HepG2 (cell line): ENCODE measurements around the gene LIMD2. TPM values are rescaled to one million over a fixed set of nuclear protein-coding genes. Genes with fewer than 3 reads are reported as not detected.
A peak's percentile ranks its signal among the peaks of the same experiment; 100 is the strongest.

Experiments used
- ATF5 ChIP-seq: sonication (generic); formaldehyde crosslinking; IDR thresholded peaks from 2 replicates; pipeline ENCODE4 v1.4.0; 2020; ENCODE audit warnings: mild to moderate bottlenecking, low read depth, missing genetic modification reagents
- DBP ChIP-seq: sonication (generic); formaldehyde crosslinking; IDR thresholded peaks from 2 replicates; pipeline ENCODE4 v1.4.0; 2020; ENCODE audit warnings: missing genetic modification reagents; ENCODE audit errors: not compliant biosample characterization
- ERF ChIP-seq: IDR thresholded peaks from 2 replicates; pipeline ENCODE4 v1.6.1; 2018; ENCODE audit warnings: missing biosample characterization, missing genetic modification reagents
- ETV5 ChIP-seq: IDR thresholded peaks from 2 replicates; pipeline ENCODE4 v1.6.1; 2018; ENCODE audit warnings: missing biosample characterization, missing genetic modification reagents, inconsistent platforms, borderline replicate concordance
- GLI4 ChIP-seq: sonication (generic); formaldehyde crosslinking; IDR thresholded peaks from 2 replicates; pipeline ENCODE4 v1.5.1; 2020; ENCODE audit warnings: missing genetic modification reagents, mild to moderate bottlenecking, moderate library complexity, borderline replicate concordance
- HNF4A ChIP-seq: sonication (generic); formaldehyde crosslinking; IDR thresholded peaks from 2 replicates; pipeline ENCODE4 v1.4.0; 2020; ENCODE audit warnings: missing genetic modification reagents
- MTF2 ChIP-seq: sonication (generic); formaldehyde crosslinking; IDR thresholded peaks from 2 replicates; pipeline ENCODE4 v1.5.0; 2020; ENCODE audit warnings: missing genetic modification reagents, borderline replicate concordance
- TRIM22 ChIP-seq: fragments of 450-650 bp; IDR thresholded peaks from 2 replicates; pipeline ENCODE4 v1.6.1; 2017
- UBTF ChIP-seq: sonication (generic); formaldehyde crosslinking; IDR thresholded peaks from 2 replicates; pipeline ENCODE4 v1.4.0; 2020; ENCODE audit warnings: mild to moderate bottlenecking, missing genetic modification reagents
- ZBTB26 ChIP-seq: IDR thresholded peaks from 2 replicates; pipeline ENCODE4 v1.6.1; 2016; ENCODE audit warnings: missing compliant biosample characterization, missing genetic modification reagents, borderline replicate concordance
- ZNF225 ChIP-seq: sonication (generic); formaldehyde crosslinking; IDR thresholded peaks from 2 replicates; pipeline ENCODE4 v1.4.0; 2020; ENCODE audit warnings: mild to moderate bottlenecking, missing genetic modification reagents
- ZNF232 ChIP-seq: sonication (generic); formaldehyde crosslinking; IDR thresholded peaks from 2 replicates; pipeline ENCODE4 v1.4.0; 2020; ENCODE audit warnings: missing genetic modification reagents, borderline replicate concordance
- ZNF383 ChIP-seq: sonication (generic); formaldehyde crosslinking; IDR thresholded peaks from 2 replicates; pipeline ENCODE4 v1.4.0; 2020; ENCODE audit warnings: missing genetic modification reagents, mild to moderate bottlenecking, borderline replicate concordance
- ZNF441 ChIP-seq: sonication (generic); formaldehyde crosslinking; IDR thresholded peaks from 2 replicates; pipeline ENCODE4 v1.7.0; 2021; ENCODE audit warnings: missing genetic modification reagents, borderline replicate concordance
- ZNF513 ChIP-seq: sonication (generic); formaldehyde crosslinking; conservative IDR thresholded peaks from 2 replicates; pipeline ENCODE4 v1.5.0; 2020; ENCODE audit warnings: missing genetic modification reagents
- ZNF672 ChIP-seq: sonication (generic); formaldehyde crosslinking; IDR thresholded peaks from 2 replicates; pipeline ENCODE4 v1.8.1; 2022; ENCODE audit warnings: missing genetic modification reagents
- ZNF879 ChIP-seq: sonication (generic); formaldehyde crosslinking; IDR thresholded peaks from 2 replicates; pipeline ENCODE4 v1.8.1; 2023; ENCODE audit warnings: missing genetic modification reagents
- polyA plus RNA-seq, 8 experiments: library from polyadenylated mRNA; depleted of rRNA in 3 of 8; stranded (reverse) in 7 of 8; unstranded in 1 of 8; fragments of >200 nt; fragmentation: Illumina TruSeq in 4 of 8; extraction: Trizol in 4 of 8; gene quantifications; 2 replicates each; pipeline versions ENCODE4 v1.2.1 to v1.2.3, GENCODE V29; 2011 to 2016; ENCODE audit warnings: low read depth in 4 of 8, missing spikeins in 1 of 8, mixed read lengths in 1 of 8; ENCODE audit not compliant: insufficient read depth in 1 of 8
- total RNA-seq, 5 experiments: library from RNA; depleted of rRNA; stranded (reverse); fragments of >200 nt; fragmentation: Illumina TruSeq; extraction: Trizol; gene quantifications; 2 replicates each; pipeline ENCODE4 v1.2.3, GENCODE V29; 2016; ENCODE audit warnings: low read depth in 1 of 5

The LIMD2 gene
- total and polyA plus RNA-seq, 2 of the 13 experiments (the other 11 are each of a cell fraction or from before 2014, with no cell fraction given), result 9.0 to 20.8 TPM

GRCh38 chr17:63741408-63742173 is 41.7 kb upstream of the LIMD2 start, which contains the start of gene STRADA (continued):
- TF ChIP-seq TRIM22, result no peak
- TF ChIP-seq ZNF672 (CRISPR knock-in tag), result no peak
- no peak for TF ChIP-seq ATF5 (CRISPR knock-in tag)
- no peak; the same call in none of the 2 replicates for TF ChIP-seq ZNF879
- TF ChIP-seq ZNF232, result peak; percentile 88
- TF ChIP-seq ZNF383 (CRISPR knock-in tag), result no peak
- TF ChIP-seq ZNF441 (CRISPR knock-in tag), result peak; percentile 36; the same call in 1 of the 2 replicates
- TF ChIP-seq ZNF225, result no peak
- TF ChIP-seq ERF (CRISPR knock-in tag), result peak; percentile 74
- 0 out of 2 replicates have a peak, but pooled peaks have one; percentile 31 for TF ChIP-seq MTF2 (CRISPR knock-in tag)
- peak; percentile 90 for TF ChIP-seq UBTF (CRISPR knock-in tag)
- TF ChIP-seq GLI4 (CRISPR knock-in tag), result peak; percentile 92
- no peak for TF ChIP-seq ZBTB26 (CRISPR knock-in tag)
- TF ChIP-seq DBP, result peak; percentile 50
- peak; percentile 83 for TF ChIP-seq ETV5
- TF ChIP-seq ZNF513 (CRISPR knock-in tag), result no peak
- peak; percentile 3 for TF ChIP-seq HNF4A (CRISPR knock-in tag)
